K562 (cell line): ENCODE results near the gene ALDH7A1. TPM values are rescaled to one million over a fixed set of nuclear protein-coding genes. Genes with fewer than 3 reads are reported as not detected.
A peak's percentile ranks its signal among the peaks of the same experiment; 100 is the strongest.

Source experiments
- ATAC-seq: fragments of 200-7000 bp; cut with Tn5 transposase; 3 replicates; pipeline ENCODE4 v1.9.1; 2020; ENCODE audit warnings: moderate library complexity
- BruUV-seq: library from RNA; stranded (reverse); fragments of 400-500 nt; replicated peaks from 2 replicates; lab custom pipeline; 2021; lab: Mats Ljungman, UMichigan
- CTCF ChIA-PET: fragments of 300-600 bp; formaldehyde crosslinking; extraction: SDS; loops from one replicate; lab custom pipeline; 2021; ENCODE audit warnings: low intra/inter-chr PET ratio; lab: Yijun Ruan, JAX
- POLR2A ChIA-PET: fragments of 300-600, 350-650 bp; sonication (Branson Sonifier 250); formaldehyde crosslinking; extraction: SDS; loops from one replicate; lab custom pipeline; 2021; ENCODE audit warnings: antibody characterized with exemption, inconsistent platforms; lab: Yijun Ruan, JAX
- DNase-seq, 4 experiments: peaks; one replicate each; pipeline versions ENCODE4 v3.0.0 to v3.0.0-alpha.2; 2011 to 2018; ENCODE audit warnings: low spot score in 3 of 4, mixed read lengths in 3 of 4; ENCODE audit errors: extremely low read depth in 1 of 4
- FAIRE-seq: peaks from 2 replicates; lab custom pipeline; 2011; peaks lifted over from hg19 to GRCh38; lab: Jason Lieb, UNC
- H2AFZ ChIP-seq: 2 replicates; pipeline ENCODE4 v1.6.0; 2011; ENCODE audit warnings: low read depth, low read length, control low read depth, inconsistent platforms
- H3K27ac ChIP-seq: fragments of 200-600 bp; 3 replicates; pipeline ENCODE4 v1.8.0; 2011; ENCODE audit warnings: low read depth, mild to moderate bottlenecking, control low read depth, inconsistent platforms, low read length, moderate library complexity, mixed read lengths; ENCODE audit errors: extremely low read depth
- H3K27me3 ChIP-seq, 2 experiments: fragments of 300-600 bp in 1 of 2; 2 replicates in 1 of 2; 3 replicates in 1 of 2; pipeline versions ENCODE4 v1.6.0 to v1.8.0; 2011; ENCODE audit warnings: inconsistent platforms in 2 of 2, low read length in 2 of 2, mild to moderate bottlenecking in 1 of 2, mixed read lengths in 1 of 2, moderate library complexity in 1 of 2; ENCODE audit not compliant: control insufficient read depth in 2 of 2, insufficient read depth in 2 of 2
- H3K36me3 ChIP-seq: fragments of 300-600 bp; 3 replicates; pipeline ENCODE4 v1.8.0; 2011; ENCODE audit warnings: mild to moderate bottlenecking, low read length, inconsistent platforms; ENCODE audit not compliant: control insufficient read depth, insufficient read depth
- H3K4me1 ChIP-seq, 2 experiments: fragments of 200-600 bp in 1 of 2; replicated peaks in 1 of 2; 2 replicates in 1 of 2; 3 replicates in 1 of 2; pipeline versions ENCODE4 v1.5.1 to v1.8.0; 2011; ENCODE audit warnings: inconsistent platforms in 2 of 2, low read length in 2 of 2, mild to moderate bottlenecking in 1 of 2, mixed read lengths in 1 of 2, moderate library complexity in 1 of 2; ENCODE audit not compliant: control insufficient read depth in 2 of 2, insufficient read depth in 2 of 2
- H3K4me2 ChIP-seq: 2 replicates; pipeline ENCODE4 v1.6.1; 2011; ENCODE audit warnings: low read length, control low read depth, inconsistent platforms, mixed read lengths; ENCODE audit not compliant: insufficient read depth
- H3K4me3 ChIP-seq: fragments of 200-600 bp; sonication (generic), shearing (Covaris generic); 2 replicates; pipeline ENCODE4 v1.5.1; 2016; ENCODE audit warnings: control low read depth, inconsistent platforms
- H3K79me2 ChIP-seq: fragments of 200-600 bp; 3 replicates; pipeline ENCODE4 v1.8.0; 2011; ENCODE audit warnings: low read length, inconsistent platforms; ENCODE audit not compliant: control insufficient read depth, insufficient read depth
- H3K9ac ChIP-seq, 2 experiments: 2 replicates each; pipeline versions ENCODE4 v1.6.0 to v1.6.1; 2011; ENCODE audit warnings: low read depth in 2 of 2, low read length in 2 of 2, control low read depth in 1 of 2, inconsistent platforms in 1 of 2, mild to moderate bottlenecking in 1 of 2, mixed read lengths in 1 of 2; ENCODE audit not compliant: insufficient read depth in 1 of 2
- H3K9me1 ChIP-seq: one replicate; pipeline ENCODE4 v1.6.0; 2011; ENCODE audit warnings: inconsistent platforms, mild to moderate bottlenecking, low read length, moderate library complexity; ENCODE audit not compliant: control insufficient read depth, insufficient read depth
- H3K9me3 ChIP-seq: replicated peaks from 2 replicates; pipeline ENCODE4 v1.5.1; 2011; ENCODE audit warnings: low read depth, low read length, inconsistent platforms; ENCODE audit not compliant: control insufficient read depth, insufficient read depth
- H4K20me1 ChIP-seq: replicated peaks from 2 replicates; pipeline ENCODE4 v1.6.1; 2011; ENCODE audit warnings: low read length, inconsistent platforms, mixed read lengths; ENCODE audit not compliant: control insufficient read depth, insufficient read depth
- ARID1B ChIP-seq: fragments of 450-650 bp; IDR thresholded peaks from 2 replicates; pipeline ENCODE4 v1.6.1; 2016; ENCODE audit warnings: antibody characterized with exemption, mild to moderate bottlenecking, inconsistent platforms
- CBFA2T3 ChIP-seq: fragments of 450-650 bp; IDR thresholded peaks from 2 replicates; pipeline ENCODE4 v1.6.1; 2017
- CSDE1 ChIP-seq, 2 experiments: fragments of 450-650 bp; IDR thresholded peaks; 2 replicates each; pipeline ENCODE4 v1.6.1; 2016; ENCODE audit warnings: mild to moderate bottlenecking in 1 of 2
- CXXC5 ChIP-seq: fragments of 250-450 bp; sonication (Bioruptor Pico); IDR thresholded peaks from 2 replicates; pipeline ENCODE4 v1.8.0; 2022; ENCODE audit warnings: inconsistent platforms, mild to moderate bottlenecking, moderate library complexity
- EP400 ChIP-seq: fragments of 450-650 bp; IDR thresholded peaks from 2 replicates; pipeline ENCODE4 v1.6.1; 2017; ENCODE audit warnings: antibody characterized with exemption, mild to moderate bottlenecking, moderate library complexity
- FOXJ2 ChIP-seq: fragments of 200-800 bp; sonication (Bioruptor generic); IDR thresholded peaks from 2 replicates; pipeline ENCODE4 v1.6.1; 2016; ENCODE audit warnings: missing genetic modification characterization, missing compliant biosample characterization
- MED1 ChIP-seq: sonication (generic); formaldehyde crosslinking; IDR thresholded peaks from 2 replicates; pipeline ENCODE4 v1.8.1; 2023; ENCODE audit warnings: missing genetic modification reagents, borderline replicate concordance
- NR2F6 ChIP-seq: fragments of 450-650 bp; formaldehyde crosslinking; IDR thresholded peaks from 2 replicates; pipeline ENCODE4 v1.4.0; 2020; ENCODE audit warnings: mild to moderate bottlenecking
- PHB2 ChIP-seq: fragments of 450-650 bp; IDR thresholded peaks from 2 replicates; pipeline ENCODE4 v1.6.1; 2017; ENCODE audit warnings: low read depth
- PYGO2 ChIP-seq: fragments of 450-650 bp; IDR thresholded peaks from 2 replicates; pipeline ENCODE4 v1.6.1; 2016; ENCODE audit warnings: mild to moderate bottlenecking, missing genetic modification characterization, moderate library complexity, missing compliant biosample characterization
- RCOR1 ChIP-seq, 2 experiments: IDR thresholded peaks; 2 replicates each; pipeline ENCODE4 v1.6.1; 2012; ENCODE audit warnings: low read depth in 2 of 2, low read length in 2 of 2, borderline replicate concordance in 1 of 2, improper control_type of control experiment in 1 of 2
- SMARCC2 ChIP-seq: fragments of 450-650 bp; IDR thresholded peaks from 2 replicates; pipeline ENCODE4 v1.6.1; 2017; ENCODE audit warnings: antibody characterized with exemption, moderate library complexity, mild to moderate bottlenecking, low read depth
- TCF3 ChIP-seq: sonication (generic); formaldehyde crosslinking; IDR thresholded peaks from 2 replicates; pipeline ENCODE4 v1.4.0; 2020; ENCODE audit warnings: mild to moderate bottlenecking, missing genetic modification reagents
- TRIM24 ChIP-seq, 2 experiments: fragments of 450-650 bp; IDR thresholded peaks; 2 replicates each; pipeline ENCODE4 v1.6.1; 2016
- WGBS: fragments of 100-300 bp; shearing (Covaris generic); methylation state at CpG from one replicate; pipeline ENCODE4 v1.1.6; 2016; ENCODE audit warnings: low coverage, mixed read lengths; ENCODE audit not compliant: insufficient coverage; ENCODE audit errors: missing lambda C conversion rate; 5-methylcytosine and 5-hydroxymethylcytosine counted together
- in situ Hi-C: fragments of 300-500 bp; cut with MboI; formaldehyde crosslinking; loops from 4 replicates; pipeline ENCODE4 v1.15.0; 2018; ENCODE audit warnings: inconsistent platforms, mixed read lengths
- intact Hi-C: fragments of 100-400 bp; cut with micrococcal nuclease; formaldehyde crosslinking; loops from 2 replicates; pipeline ENCODE4 v1.14.2; 2022
- polyA plus RNA-seq, 8 experiments: library from polyadenylated mRNA; depleted of rRNA in 4 of 8; stranded (reverse) in 5 of 8; unstranded in 3 of 8; fragments of >200 nt; fragmentation: Nextera tagmentation in 2 of 8; fragmentation: Illumina TruSeq in 1 of 8; extraction: Ambion mirVana in 2 of 8; extraction: Trizol in 1 of 8; gene quantifications; 2 replicates each; pipeline versions ENCODE4 v1.2.1 to v1.2.3, GENCODE V29; 2011 to 2014; ENCODE audit warnings: inconsistent platforms in 1 of 8, missing spikeins in 1 of 8
- total RNA-seq, 7 experiments: library from RNA; depleted of rRNA in 6 of 7; stranded (reverse); fragments of >200 nt in 6 of 7; fragmentation: Illumina TruSeq in 2 of 7; extraction: Trizol in 2 of 7; gene quantifications; 2 replicates each; pipeline versions ENCODE4 v1.2.1 to v1.2.3, GENCODE V29; 2011 to 2021; ENCODE audit warnings: low replicate concordance in 1 of 7
- TF ChIP-seq, protein P1 (sequence below): fragments of 450-650 bp; IDR thresholded peaks from 2 replicates; pipeline ENCODE4 v1.6.1; 2018; ENCODE audit warnings: mild to moderate bottlenecking, low read depth; ENCODE audit not compliant: partially characterized antibody

ALDH7A1 gene
- total and polyA plus RNA-seq, 9 of the 15 experiments (the other 6 are each of a cell fraction or from before 2014, with no cell fraction given) = 0.04 to 0.49 TPM; not detected in 7

- no peak for FAIRE-seq
- in situ Hi-C loops (no loop called here), intact Hi-C loops (loop anchor here (5.0 to 10.0 kb wide), 2 partner anchors 265 to 1857 kb away; partner anchors contain the start of gene LMNB1)
- no peak overlapping the region for H3K4me3 ChIP-seq
- no peaks in the 10 kb centered on the region; the same call in 1 of the 2 replicates for H4K20me1 ChIP-seq
- ChIA-PET POLR2A (interaction anchor here (1.3 to 1.6 kb wide), 2 partner anchors 9 to 12 kb away, joined by 4 to 8 read pairs; no protein-coding TSS in a partner anchor), CTCF (no interaction called here)
- WGBS = 86% methylated on average over 1 of the region's 1 CpG
- H3K9me1 ChIP-seq = no peaks in the 10 kb centered on the region
- H3K9ac ChIP-seq = no peak overlapping the region
- peak overlapping the region; percentile 71 for H2AFZ ChIP-seq
- H3K4me1 ChIP-seq = peaks cover 3 to 55% of the 10 kb centered on the region in 2 experiments; a peak in 4 of 5 replicates
- H3K27ac ChIP-seq = no peak overlapping the region
- no peaks in the 10 kb centered on the region for H3K9me3 ChIP-seq
- H3K4me2 ChIP-seq = no peak overlapping the region
- H3K79me2 ChIP-seq = no peaks in the 10 kb centered on the region
- BruUV-seq = no TSS peak
- no peak for DNase-seq
- no peak for TF ChIP-seq PHB2
- TF ChIP-seq MED1 (CRISPR knock-in tag) = no peak
- ATAC-seq = no peak
- H3K27me3 ChIP-seq = no peaks in the 10 kb centered on the region
- no peaks in the 10 kb centered on the region for H3K36me3 ChIP-seq
Measured at GRCh38 chr5:126511961-126512360, 83.1 kb downstream of the ALDH7A1 start.

- no peaks in the 10 kb centered on the region for H3K9me1 ChIP-seq
- H2AFZ ChIP-seq = peak overlapping the region; percentile 66
- ATAC-seq (no peak), FAIRE-seq (no peak), DNase-seq (no peak)
- H3K79me2 ChIP-seq = no peaks in the 10 kb centered on the region
- no peaks in the 10 kb centered on the region for H3K27me3 ChIP-seq
- peak overlapping the region; percentile 35; the same call in 1 of the 2 replicates for H3K4me2 ChIP-seq
- in situ Hi-C loops = no loop called here
- CTCF ChIA-PET = no interaction called here
- POLR2A ChIA-PET = no interaction called here
- H3K9me3 ChIP-seq = no peaks in the 10 kb centered on the region
- H3K4me3 ChIP-seq = no peak overlapping the region
- H3K27ac ChIP-seq = peak overlapping the region; percentile 49; the same call in 2 of the 3 replicates
- WGBS = 11% methylated on average over 5 of the region's 5 CpGs
- H3K36me3 ChIP-seq = no peaks in the 10 kb centered on the region
- intact Hi-C loops = no loop called here
- peaks cover 3 to 37% of the 10 kb centered on the region in 2 experiments; a peak in 4 of 5 replicates for H3K4me1 ChIP-seq
- no TSS peak for BruUV-seq
- no peak overlapping the region for H3K9ac ChIP-seq
- no peaks in the 10 kb centered on the region for H4K20me1 ChIP-seq
- TF ChIP-seq RCOR1 (IDR thresholded peaks at IDR 0.05; ENCODE audit: borderline replicate concordance in 1 of 2, low read depth in 2 of 2, low read length in 2 of 2) = no peak
- no peak for TF ChIP-seq CSDE1 (IDR thresholded peaks at IDR 0.05)
- no peak for TF ChIP-seq NR2F6 (CRISPR knock-in tag)
- TF ChIP-seq TRIM24 (IDR thresholded peaks at IDR 0.05) = peak in 1 of 2 experiments; percentile 33; a peak in 1 of 4 replicates
- TF ChIP-seq FOXJ2 (tag) = no peak
- TF ChIP-seq ARID1B = peak; percentile 47; the same call in 1 of the 2 replicates
- peak; percentile 41 for TF ChIP-seq TCF3 (CRISPR knock-in tag)
- peak; percentile 49 for TF ChIP-seq CBFA2T3
- peak; percentile 19; the same call in 1 of the 2 replicates for TF ChIP-seq CXXC5 (CRISPR knock-in tag)
- 0 out of 2 replicates have a peak, but pooled peaks have one; percentile 20 for TF ChIP-seq EP400
- TF ChIP-seq, protein P1, sequence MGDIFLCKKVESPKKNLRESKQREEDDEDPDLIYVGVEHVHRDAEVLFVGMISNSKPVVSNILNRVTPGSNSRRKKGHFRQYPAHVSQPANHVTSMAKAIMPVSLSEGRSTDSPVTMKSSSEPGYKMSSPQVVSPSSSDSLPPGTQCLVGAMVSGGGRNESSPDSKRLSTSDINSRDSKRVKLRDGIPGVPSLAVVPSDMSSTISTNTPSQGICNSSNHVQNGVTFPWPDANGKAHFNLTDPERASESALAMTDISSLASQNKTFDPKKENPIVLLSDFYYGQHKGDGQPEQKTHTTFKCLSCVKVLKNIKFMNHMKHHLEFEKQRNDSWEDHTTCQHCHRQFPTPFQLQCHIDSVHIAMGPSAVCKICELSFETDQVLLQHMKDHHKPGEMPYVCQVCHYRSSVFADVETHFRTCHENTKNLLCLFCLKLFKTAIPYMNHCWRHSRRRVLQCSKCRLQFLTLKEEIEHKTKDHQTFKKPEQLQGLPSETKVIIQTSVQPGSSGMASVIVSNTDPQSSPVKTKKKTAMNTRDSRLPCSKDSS = no peak
- no peak for TF ChIP-seq PYGO2 (tag)
- no peak for TF ChIP-seq SMARCC2
Measured at GRCh38 chr5:126509339-126509738, 85.7 kb downstream of the ALDH7A1 start.
